HG02763 (cell line): ENCODE measurements around the gene DIO1.

Experiments used
- ATAC-seq: cut with Tn5 transposase; IDR thresholded peaks from one replicate; pipeline ENCODE4 v1.9.1; 2021; ENCODE audit warnings: mild to moderate bottlenecking, moderate library complexity; ENCODE audit not compliant: unreplicated experiment

The DIO1 gene

DNA sequence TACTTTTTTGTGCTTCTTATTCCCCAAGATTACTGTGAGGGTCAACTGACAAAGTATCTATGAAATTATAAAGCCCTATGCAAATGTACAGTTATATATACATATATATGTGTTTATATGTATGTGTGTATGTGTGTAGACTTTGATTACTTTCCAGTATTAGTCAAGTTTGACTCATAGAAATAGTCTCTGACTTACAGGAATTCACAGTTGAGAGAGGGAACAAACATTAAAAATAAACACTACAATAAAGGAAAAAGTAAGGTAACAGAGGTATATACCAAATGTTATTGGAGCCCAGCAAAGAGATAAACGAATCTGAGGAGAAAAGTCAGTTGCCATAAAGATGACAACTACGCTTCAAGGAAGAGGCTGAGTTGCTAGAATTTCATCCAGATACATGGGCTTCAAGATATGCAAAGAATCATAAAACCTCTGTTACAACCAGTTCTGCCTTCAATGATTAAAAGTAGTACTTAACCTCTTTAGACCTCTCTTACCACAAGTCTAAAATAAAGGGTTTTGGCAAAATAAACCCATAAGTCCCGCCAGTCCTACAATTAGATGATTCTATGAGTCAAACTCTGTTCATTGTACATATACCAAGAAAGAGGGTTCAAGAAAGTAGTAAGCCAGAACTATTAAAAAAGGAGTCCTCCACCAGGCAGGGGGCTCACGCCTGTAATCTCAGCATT is 44.3 kb downstream of the DIO1 start:
- ATAC-seq = no peak

DNA sequence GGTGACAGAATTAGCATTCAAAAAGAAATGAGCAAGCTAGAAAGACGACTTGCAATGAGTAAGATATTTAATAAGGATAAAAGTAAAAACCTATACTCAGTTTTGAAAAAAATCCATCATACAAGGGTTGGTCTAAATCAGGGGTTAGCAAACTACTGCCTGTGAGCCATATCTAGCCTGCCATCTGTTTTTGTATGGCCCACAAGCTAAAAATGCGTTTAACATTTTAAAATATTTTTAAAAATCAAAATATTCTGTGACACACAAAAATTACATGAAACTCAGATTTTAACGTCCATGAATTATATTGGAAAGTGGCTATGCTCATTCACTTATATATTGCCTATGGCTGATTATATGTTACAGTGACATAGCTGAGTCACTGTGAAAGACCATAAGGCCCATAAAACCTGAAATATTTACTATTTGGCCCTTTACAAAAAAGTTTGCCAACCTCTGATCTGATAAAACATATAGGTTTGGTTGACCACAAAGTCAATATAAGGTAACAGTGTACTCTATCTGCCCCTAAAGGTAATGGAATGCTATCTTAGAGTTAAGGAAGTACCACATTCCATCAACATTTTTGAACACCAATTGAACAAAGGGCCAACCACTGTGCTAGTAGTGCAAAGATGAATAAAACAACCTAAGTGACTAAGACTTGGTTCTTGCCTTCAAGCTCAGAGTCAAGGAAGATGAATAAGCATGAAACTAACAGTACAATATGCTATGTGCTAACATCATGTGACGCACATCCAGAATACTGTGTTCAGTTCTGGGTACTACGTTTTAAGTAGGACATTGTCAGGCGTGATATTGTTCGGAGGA is 48.4 kb downstream of the DIO1 start:
- no peak for ATAC-seq

DNA sequence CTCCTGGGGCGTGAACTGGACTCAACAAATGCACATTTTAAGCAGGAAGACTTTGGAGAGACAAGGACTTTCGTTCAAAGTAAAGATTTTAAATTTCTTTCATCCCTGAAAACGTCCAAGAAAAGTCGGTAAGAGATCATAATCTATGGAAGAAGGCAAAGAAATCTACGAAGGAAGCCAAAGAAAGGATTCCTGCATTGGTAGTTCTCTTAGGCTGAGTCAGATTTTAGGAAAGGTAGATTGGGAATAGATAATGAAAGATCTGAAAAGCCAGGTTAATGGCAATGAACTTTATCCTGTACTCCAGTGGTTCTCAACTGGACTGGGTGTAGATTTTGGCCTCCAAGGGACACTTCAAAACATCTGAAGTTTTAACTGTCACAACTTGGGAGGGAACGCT is 49.1 kb downstream of the DIO1 start:
- no peak for ATAC-seq

- no peak for ATAC-seq
These were observed 49.6 kb downstream of the DIO1 start for GRCh38 chr1:53943490-53944043.

GRCh38 chr1:53944469-53945182 is 50.6 kb downstream of the DIO1 start:
- no peak for ATAC-seq

- ATAC-seq = no peak
These were observed 51.1 kb downstream of the DIO1 start for GRCh38 chr1:53945183-53945432.

- peak; percentile 70 for ATAC-seq
These were observed 51.7 kb downstream of the DIO1 start, which contains the start of gene IFT25 for GRCh38 chr1:53945433-53946251. Gene IFT25 (minus strand): TSS chr1:53945699. CDS start chr1:53940082, 5,617 bp downstream.

- ATAC-seq = peak; percentile 65
These were observed 52.5 kb downstream of the DIO1 start, which contains the start of gene LRRC42 for GRCh38 chr1:53946252-53947171. Gene LRRC42 (plus strand): TSS chr1:53946350. CDS start chr1:53952000, 5,650 bp downstream.

DNA sequence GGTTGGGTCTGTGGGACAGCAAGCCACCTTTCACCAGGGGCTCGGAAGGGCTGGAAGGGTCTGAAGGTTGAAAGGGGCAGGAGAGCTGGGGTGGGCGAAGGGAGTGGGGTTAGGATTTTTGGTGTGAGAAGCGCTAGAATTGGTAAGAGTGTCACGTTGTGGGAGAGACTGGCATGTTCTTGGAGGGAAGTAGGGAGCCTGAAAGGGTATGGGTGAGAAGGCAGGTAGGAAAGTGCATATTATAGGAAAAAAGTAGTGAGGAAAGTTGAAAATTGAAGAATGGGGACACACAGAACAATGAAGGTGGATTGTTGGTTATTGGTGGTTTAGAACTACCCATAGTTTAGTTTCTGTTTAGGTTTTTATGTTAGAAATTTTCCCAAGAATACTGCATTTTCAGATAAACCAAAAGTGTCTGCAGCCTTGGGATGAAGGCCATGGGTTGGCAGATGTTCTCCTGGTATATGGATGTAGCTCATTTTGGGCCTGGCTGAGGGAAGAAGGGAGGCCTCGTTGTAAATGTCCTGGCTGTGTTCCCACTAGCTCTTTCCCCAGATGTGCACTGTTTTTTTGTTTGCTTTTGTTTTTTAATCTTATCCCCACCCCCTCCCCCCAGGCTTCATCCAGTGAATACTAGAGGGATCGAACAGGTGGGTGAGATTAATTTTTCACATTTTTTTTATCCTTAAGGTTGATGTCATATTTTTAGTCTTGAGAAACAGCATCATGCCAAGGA is 53.4 kb downstream of the DIO1 start:
- ATAC-seq = no peak

GRCh38 chr1:53948291-53948690 is 54.3 kb downstream of the DIO1 start:
- no peak for ATAC-seq

GRCh38 chr1:53949023-53949990 is 55.3 kb downstream of the DIO1 start:
- no peak for ATAC-seq

DNA sequence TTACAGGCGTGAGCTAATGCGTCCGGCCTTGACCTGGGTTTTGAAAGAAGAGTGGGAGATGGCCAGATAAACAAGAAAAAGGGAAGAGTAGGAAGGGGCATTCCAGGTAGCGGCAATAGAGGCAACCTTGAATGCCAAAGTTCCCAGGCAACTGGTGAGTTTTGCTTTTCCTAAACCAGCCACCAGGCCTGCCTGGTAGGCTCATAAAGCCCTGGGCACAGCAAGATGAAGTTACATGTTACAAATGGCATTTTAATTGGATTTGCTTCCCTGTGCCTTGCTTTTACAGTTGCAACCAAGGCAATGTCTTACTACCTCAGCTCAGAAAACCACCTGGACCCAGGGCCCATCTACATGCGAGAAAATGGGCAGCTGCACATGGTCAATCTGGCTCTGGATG is 57.7 kb downstream of the DIO1 start:
- no peak for ATAC-seq

GRCh38 chr1:53954128-53954527 is 60.1 kb downstream of the DIO1 start:
- no peak for ATAC-seq

GRCh38 chr1:53956308-53957168 is 62.6 kb downstream of the DIO1 start:
- no peak for ATAC-seq

GRCh38 chr1:53957194-53957818 is 63.3 kb downstream of the DIO1 start:
- no peak for ATAC-seq

DNA sequence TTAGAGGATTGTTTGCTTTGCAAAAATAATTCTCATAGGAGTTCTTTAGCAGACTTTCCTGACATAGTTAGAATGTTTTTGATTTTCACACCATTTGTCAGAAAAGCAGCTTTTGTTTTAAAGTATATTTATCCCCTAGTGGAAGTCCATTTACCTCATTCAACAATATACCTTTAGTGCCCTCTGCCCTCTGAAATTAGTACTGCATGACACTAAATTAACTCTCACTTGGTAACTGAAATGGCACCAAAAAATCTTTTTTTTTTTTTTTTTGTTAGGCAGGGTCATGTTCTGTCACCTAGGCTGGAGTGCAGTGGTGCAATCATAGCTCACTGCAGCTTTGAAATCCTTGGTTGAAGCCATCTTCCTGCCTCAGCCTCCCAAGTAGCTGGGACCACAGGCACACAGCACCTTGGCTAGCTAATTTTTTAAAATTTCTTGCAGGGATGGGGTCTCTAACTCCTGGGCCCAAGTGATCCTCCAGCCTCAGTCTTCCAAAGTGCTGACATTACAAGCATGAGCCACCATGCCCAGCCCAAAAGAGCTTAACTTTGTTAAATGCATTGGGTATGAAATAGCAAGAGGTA is 65.8 kb downstream of the DIO1 start:
- ATAC-seq = no peak
